ENCODE data around the gene HPCA. TPM values are rescaled to one million over a fixed set of nuclear protein-coding genes. Genes with fewer than 3 reads are reported as not detected.

The HPCA gene
- total RNA-seq, 1 experiment from 2014 or later: not detected

- CTCF ChIA-PET: no interaction called here
- Mint-ChIP-seq H3K27me3 (ENCODE audit: unreplicated experiment) (peaks cover 40% of the 10 kb centered on the region), H3K9me3 (ENCODE audit: low read depth, unreplicated experiment) (no peaks in the 10 kb centered on the region), H3K4me1 (ENCODE audit: low read depth, unreplicated experiment) (peaks cover 16% of the 10 kb centered on the region), H3K27ac (ENCODE audit: unreplicated experiment) (no peak overlapping the region), H3K36me3 (ENCODE audit: insufficient read depth, unreplicated experiment) (peaks cover 29% of the 10 kb centered on the region), H3K4me3 (ENCODE audit: low read depth, unreplicated experiment) (no peak overlapping the region)
- no peak for TF ChIP-seq CTCF (IDR thresholded peaks at IDR 0.05; ENCODE audit: unreplicated experiment)
- DNase-seq: no peak
- TSS peak; percentile 27 for BruUV-seq (replicated peaks)
- intact Hi-C loops (cut with micrococcal nuclease; ENCODE audit: unreplicated experiment): no loop called here
Observed at GRCh38 chr1:32894681-32895080, 8.4 kb downstream of the HPCA start.

GRCh38 chr1:32895325-32896215, 9.3 kb downstream of the HPCA start:
- CTCF ChIA-PET: no interaction called here
- peaks cover 16% of the 10 kb centered on the region for H3K4me1 Mint-ChIP-seq (ENCODE audit: low read depth, unreplicated experiment)
- DNase-seq: no peak
- intact Hi-C loops (cut with micrococcal nuclease; ENCODE audit: unreplicated experiment): no loop called here
- H3K4me3 Mint-ChIP-seq (ENCODE audit: low read depth, unreplicated experiment): no peak overlapping the region
- no peak overlapping the region for H3K27ac Mint-ChIP-seq (ENCODE audit: unreplicated experiment)
- TF ChIP-seq CTCF (IDR thresholded peaks at IDR 0.05; ENCODE audit: unreplicated experiment): no peak
- peaks cover 33% of the 10 kb centered on the region for H3K36me3 Mint-ChIP-seq (ENCODE audit: insufficient read depth, unreplicated experiment)
- H3K27me3 Mint-ChIP-seq (ENCODE audit: unreplicated experiment): peaks cover 32% of the 10 kb centered on the region
- no peaks in the 10 kb centered on the region for H3K9me3 Mint-ChIP-seq (ENCODE audit: low read depth, unreplicated experiment)
- BruUV-seq (replicated peaks): no TSS peak

- Mint-ChIP-seq H3K27me3 (ENCODE audit: unreplicated experiment) (peaks cover 23% of the 10 kb centered on the region), H3K9me3 (ENCODE audit: low read depth, unreplicated experiment) (no peaks in the 10 kb centered on the region), H3K4me1 (ENCODE audit: low read depth, unreplicated experiment) (peaks cover 16% of the 10 kb centered on the region), H3K4me3 (ENCODE audit: low read depth, unreplicated experiment) (no peak overlapping the region), H3K27ac (ENCODE audit: unreplicated experiment) (no peak overlapping the region), H3K36me3 (ENCODE audit: insufficient read depth, unreplicated experiment) (peaks cover 41% of the 10 kb centered on the region)
- CTCF ChIA-PET: no interaction called here
- no TSS peak for BruUV-seq (replicated peaks)
- intact Hi-C loops (cut with micrococcal nuclease; ENCODE audit: unreplicated experiment): no loop called here
- TF ChIP-seq CTCF (IDR thresholded peaks at IDR 0.05; ENCODE audit: unreplicated experiment): no peak
- DNase-seq: no peak
Observed at GRCh38 chr1:32896451-32896850, 10.2 kb downstream of the HPCA start.

- no TSS peak for BruUV-seq (replicated peaks)
- Mint-ChIP-seq H3K4me3 (ENCODE audit: low read depth, unreplicated experiment) (no peak overlapping the region), H3K4me1 (ENCODE audit: low read depth, unreplicated experiment) (peaks cover 11% of the 10 kb centered on the region), H3K36me3 (ENCODE audit: insufficient read depth, unreplicated experiment) (peaks cover 45% of the 10 kb centered on the region), H3K27me3 (ENCODE audit: unreplicated experiment) (peaks cover 14% of the 10 kb centered on the region), H3K9me3 (ENCODE audit: low read depth, unreplicated experiment) (no peaks in the 10 kb centered on the region), H3K27ac (ENCODE audit: unreplicated experiment) (no peak overlapping the region)
- intact Hi-C loops (cut with micrococcal nuclease; ENCODE audit: unreplicated experiment): no loop called here
- no peak for TF ChIP-seq CTCF (IDR thresholded peaks at IDR 0.05; ENCODE audit: unreplicated experiment)
- DNase-seq: no peak
- CTCF ChIA-PET: interaction anchor here (0.6 to 1.0 kb wide), 2 partner anchors 10 to 134 kb away, joined by 3 to 4 read pairs; no protein-coding TSS in a partner anchor
Observed at GRCh38 chr1:32897082-32898049, 11.1 kb downstream of the HPCA start.
